ENCODE measurements around the gene SUZ12. TPM values are rescaled to one million over a fixed set of nuclear protein-coding genes. Genes with fewer than 3 reads are reported as not detected.
"Not testable (repeated sequence)": the region's sequence is repeated elsewhere in the genome, so short reads cannot be mapped to it uniquely, and the experiment has no call there.

Gene SUZ12
- total and polyA plus RNA-seq, 2 experiments from 2014 or later, result 11.8 to 16.7 TPM

DNA sequence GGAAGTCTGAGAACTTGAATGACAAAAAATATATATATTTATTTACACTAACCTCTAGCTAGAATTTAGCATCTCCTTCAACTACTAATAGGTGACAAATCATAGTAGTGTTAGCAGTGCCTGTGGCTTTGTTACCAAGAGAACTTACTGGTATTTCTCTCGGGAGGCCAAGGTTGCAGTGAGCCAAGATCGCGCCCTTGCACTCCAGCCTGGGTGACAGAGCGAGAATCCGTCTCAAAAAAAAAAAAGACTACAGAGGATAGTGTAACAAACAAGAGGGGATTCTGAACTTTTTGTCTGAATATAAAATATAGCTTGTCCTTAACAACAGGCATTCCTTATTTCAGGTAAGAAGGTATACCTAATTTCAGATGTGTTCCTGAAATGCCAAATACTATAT, 1.3 kb upstream of the SUZ12 start:
- DNase-seq (ENCODE audit: low read depth in 1 of 2, low spot score in 1 of 2), result no peak
- no peak overlapping the region for H3K27ac ChIP-seq
- H3K4me3 ChIP-seq, result no peak overlapping the region
- no peaks in the 10 kb centered on the region for H3K27me3 ChIP-seq
- peaks cover 5% of the 10 kb centered on the region for H3K4me1 ChIP-seq (ENCODE audit: low read depth)
- no peaks in the 10 kb centered on the region for H3K9me3 ChIP-seq (ENCODE audit: low read depth)
- H3K36me3 ChIP-seq, result no peaks in the 10 kb centered on the region
- TF ChIP-seq CTCF (IDR thresholded peaks at IDR 0.05; ENCODE audit: low read depth, low read length), result no peak

- not testable (repeated sequence) for H3K36me3 ChIP-seq; H3K4me1 ChIP-seq (ENCODE audit: low read depth); H3K9me3 ChIP-seq (ENCODE audit: low read depth); H3K27me3 ChIP-seq; H3K27ac ChIP-seq; DNase-seq (ENCODE audit: low read depth in 1 of 2, low spot score in 1 of 2)
- peak overlapping the region; percentile 34 for H3K4me3 ChIP-seq
Observed at GRCh38 chr17:31937926-31938641, 1.3 kb downstream of the SUZ12 start.

GRCh38 chr17:31941916-31942315, 5.1 kb downstream of the SUZ12 start:
- H3K27me3 ChIP-seq; H3K27ac ChIP-seq; H3K4me1 ChIP-seq (ENCODE audit: low read depth); H3K4me3 ChIP-seq; DNase-seq (ENCODE audit: low read depth in 1 of 2, low spot score in 1 of 2); H3K9me3 ChIP-seq (ENCODE audit: low read depth): not testable (repeated sequence)
- H3K36me3 ChIP-seq, result peaks cover 14% of the 10 kb centered on the region

- peaks cover 19% of the 10 kb centered on the region for H3K36me3 ChIP-seq
- not testable (repeated sequence) for H3K27ac ChIP-seq; H3K27me3 ChIP-seq; H3K4me1 ChIP-seq (ENCODE audit: low read depth); H3K4me3 ChIP-seq; DNase-seq (ENCODE audit: low read depth in 1 of 2, low spot score in 1 of 2); H3K9me3 ChIP-seq (ENCODE audit: low read depth)
Observed at GRCh38 chr17:31942396-31942795, 5.6 kb downstream of the SUZ12 start.

GRCh38 chr17:31951953-31952352, 15.1 kb downstream of the SUZ12 start:
- DNase-seq (ENCODE audit: low read depth in 1 of 2, low spot score in 1 of 2); H3K4me3 ChIP-seq; H3K27me3 ChIP-seq; H3K9me3 ChIP-seq (ENCODE audit: low read depth); H3K4me1 ChIP-seq (ENCODE audit: low read depth); H3K27ac ChIP-seq: not testable (repeated sequence)
- peaks cover 33% of the 10 kb centered on the region for H3K36me3 ChIP-seq

DNA sequence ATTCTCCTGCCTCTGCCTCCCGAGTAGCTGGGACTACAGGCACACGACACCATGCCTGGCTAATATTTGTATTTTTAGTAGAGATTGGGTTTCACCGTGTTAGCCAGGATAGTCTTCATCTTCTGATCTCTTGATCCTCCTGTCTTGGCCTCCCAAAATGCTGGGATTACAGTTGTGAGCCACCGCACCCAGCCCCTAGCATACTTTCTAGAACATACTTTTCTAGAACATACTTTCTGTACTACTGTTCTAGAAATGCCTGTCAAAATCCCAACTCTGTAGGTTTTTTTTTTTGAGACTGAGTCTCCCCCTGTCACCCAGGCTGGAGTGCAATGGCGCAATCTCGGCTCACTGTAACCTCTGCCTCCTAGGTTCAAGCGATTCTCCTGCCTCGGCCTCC, 27.3 kb downstream of the SUZ12 start:
- not testable (repeated sequence) for H3K4me3 ChIP-seq; H3K9me3 ChIP-seq (ENCODE audit: low read depth); H3K4me1 ChIP-seq (ENCODE audit: low read depth); DNase-seq (ENCODE audit: low read depth in 1 of 2, low spot score in 1 of 2); H3K27ac ChIP-seq; H3K27me3 ChIP-seq
- peaks cover 20% of the 10 kb centered on the region for H3K36me3 ChIP-seq

- peak in 1 of 2 donors; percentile 1 for DNase-seq (ENCODE audit: low read depth in 1 of 2, low spot score in 1 of 2)
- H3K27ac ChIP-seq, result no peak overlapping the region
- H3K27me3 ChIP-seq, result no peaks in the 10 kb centered on the region
- no peak for TF ChIP-seq CTCF (IDR thresholded peaks at IDR 0.05; ENCODE audit: low read depth, low read length)
- H3K4me3 ChIP-seq, result no peak overlapping the region
- no peaks in the 10 kb centered on the region for H3K9me3 ChIP-seq (ENCODE audit: low read depth)
- no peaks in the 10 kb centered on the region for H3K4me1 ChIP-seq (ENCODE audit: low read depth)
- peaks cover 23% of the 10 kb centered on the region for H3K36me3 ChIP-seq
Observed at GRCh38 chr17:31967648-31968047, 30.8 kb downstream of the SUZ12 start.

DNA sequence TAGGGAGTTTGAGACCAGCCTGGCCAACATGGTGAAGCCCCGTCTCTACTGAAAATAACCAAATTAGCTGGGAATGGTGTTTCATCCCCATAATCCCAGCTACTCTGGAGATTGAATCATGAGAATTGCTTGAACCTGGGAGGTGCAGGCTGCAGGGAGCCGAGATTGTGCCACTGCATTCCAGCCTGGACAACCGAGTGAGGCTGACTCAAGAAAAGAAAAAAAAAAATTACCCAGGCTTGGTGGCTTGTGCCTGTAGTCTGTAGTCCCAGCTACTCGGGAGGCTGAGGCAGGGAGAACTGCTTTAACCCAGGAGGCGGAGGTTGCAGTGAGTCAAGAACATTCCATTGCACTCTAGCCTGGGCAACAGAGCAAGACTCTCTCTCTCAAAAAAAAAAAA, 33.6 kb downstream of the SUZ12 start:
- H3K36me3 ChIP-seq, result peaks cover 29% of the 10 kb centered on the region
- not testable (repeated sequence) for H3K4me1 ChIP-seq (ENCODE audit: low read depth); H3K4me3 ChIP-seq; H3K9me3 ChIP-seq (ENCODE audit: low read depth); H3K27ac ChIP-seq; H3K27me3 ChIP-seq; DNase-seq (ENCODE audit: low read depth in 1 of 2, low spot score in 1 of 2)

GRCh38 chr17:31974269-31975071, 37.7 kb downstream of the SUZ12 start:
- peak in 1 of 2 donors; percentile 2 for DNase-seq (ENCODE audit: low read depth in 1 of 2, low spot score in 1 of 2)
- H3K4me1 ChIP-seq (ENCODE audit: low read depth); H3K4me3 ChIP-seq; H3K9me3 ChIP-seq (ENCODE audit: low read depth); H3K27me3 ChIP-seq; H3K27ac ChIP-seq: not testable (repeated sequence)
- H3K36me3 ChIP-seq, result peaks cover 30% of the 10 kb centered on the region

GRCh38 chr17:31975391-31975790, 38.6 kb downstream of the SUZ12 start:
- not testable (repeated sequence) for H3K27me3 ChIP-seq; DNase-seq (ENCODE audit: low read depth in 1 of 2, low spot score in 1 of 2); H3K9me3 ChIP-seq (ENCODE audit: low read depth); H3K27ac ChIP-seq; H3K4me1 ChIP-seq (ENCODE audit: low read depth); H3K4me3 ChIP-seq
- H3K36me3 ChIP-seq, result peaks cover 25% of the 10 kb centered on the region

DNA sequence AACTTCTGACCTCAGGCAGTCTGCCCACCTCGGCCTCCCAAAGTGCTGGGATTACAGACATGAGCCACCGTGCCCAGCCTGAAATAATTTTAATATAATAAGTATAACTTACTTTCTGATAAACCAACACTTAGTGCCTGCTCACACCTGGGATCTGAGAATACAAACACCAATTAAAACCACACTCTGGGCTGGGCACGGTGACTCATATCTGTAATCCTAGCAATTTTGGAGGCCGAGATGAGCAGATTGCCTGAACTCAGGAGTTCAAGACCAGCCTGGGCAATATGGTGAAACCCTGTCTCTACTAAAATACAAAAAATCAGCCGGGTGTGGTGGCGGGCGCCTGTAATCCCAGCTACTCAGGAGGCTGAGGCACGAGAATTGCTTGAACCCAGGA, 55.0 kb downstream of the SUZ12 start:
- H3K27me3 ChIP-seq; H3K4me1 ChIP-seq (ENCODE audit: low read depth); H3K9me3 ChIP-seq (ENCODE audit: low read depth); DNase-seq (ENCODE audit: low read depth in 1 of 2, low spot score in 1 of 2); H3K4me3 ChIP-seq; H3K27ac ChIP-seq: not testable (repeated sequence)
- H3K36me3 ChIP-seq, result peaks cover 88% of the 10 kb centered on the region
